Activated naive CD4-positive, alpha-beta T cell treated with anti-CD3 and anti-CD28 coated beads, Interleukin-2, amount 50 U/mL, for 72 hours (primary cell): ENCODE data around the gene GALNS. TPM values are rescaled to one million over a fixed set of nuclear protein-coding genes. Genes with fewer than 3 reads are reported as not detected.
A peak's percentile ranks its signal among the peaks of the same experiment; 100 is the strongest.

ENCODE experiments used
- ATAC-seq, 2 donors: fragments of 150-1000 bp; cut with Tn5 transposase; 2 replicates each; pipeline ENCODE4 v1.10.0; 2021; ENCODE audit warnings: mild to moderate bottlenecking in 2 of 2, moderate library complexity in 2 of 2
- DNase-seq, 2 donors: peaks; one replicate each; pipeline ENCODE4 v3.0.0; 2021 to 2022; ENCODE audit warnings: low spot score in 2 of 2
- H3K27ac Mint-ChIP-seq, 2 donors: one replicate each; pipeline ENCODE4 v1.8.0; 2022; ENCODE audit warnings: mild to moderate bottlenecking in 2 of 2, mixed read lengths in 2 of 2
- H3K36me3 Mint-ChIP-seq, 2 donors: one replicate each; pipeline ENCODE4 v1.8.0; 2022; ENCODE audit warnings: mixed read lengths in 2 of 2
- H3K9me3 Mint-ChIP-seq, 2 donors: one replicate each; pipeline ENCODE4 v1.8.0; 2022; ENCODE audit warnings: mixed read lengths in 2 of 2
- total RNA-seq, 2 donors: library from RNA; stranded (reverse); gene quantifications; one replicate each; pipeline ENCODE4 v1.2.3, GENCODE V29; 2022

The GALNS gene
- total RNA-seq, 2 donors from 2014 or later: 29.3 to 50.3 TPM

DNA sequence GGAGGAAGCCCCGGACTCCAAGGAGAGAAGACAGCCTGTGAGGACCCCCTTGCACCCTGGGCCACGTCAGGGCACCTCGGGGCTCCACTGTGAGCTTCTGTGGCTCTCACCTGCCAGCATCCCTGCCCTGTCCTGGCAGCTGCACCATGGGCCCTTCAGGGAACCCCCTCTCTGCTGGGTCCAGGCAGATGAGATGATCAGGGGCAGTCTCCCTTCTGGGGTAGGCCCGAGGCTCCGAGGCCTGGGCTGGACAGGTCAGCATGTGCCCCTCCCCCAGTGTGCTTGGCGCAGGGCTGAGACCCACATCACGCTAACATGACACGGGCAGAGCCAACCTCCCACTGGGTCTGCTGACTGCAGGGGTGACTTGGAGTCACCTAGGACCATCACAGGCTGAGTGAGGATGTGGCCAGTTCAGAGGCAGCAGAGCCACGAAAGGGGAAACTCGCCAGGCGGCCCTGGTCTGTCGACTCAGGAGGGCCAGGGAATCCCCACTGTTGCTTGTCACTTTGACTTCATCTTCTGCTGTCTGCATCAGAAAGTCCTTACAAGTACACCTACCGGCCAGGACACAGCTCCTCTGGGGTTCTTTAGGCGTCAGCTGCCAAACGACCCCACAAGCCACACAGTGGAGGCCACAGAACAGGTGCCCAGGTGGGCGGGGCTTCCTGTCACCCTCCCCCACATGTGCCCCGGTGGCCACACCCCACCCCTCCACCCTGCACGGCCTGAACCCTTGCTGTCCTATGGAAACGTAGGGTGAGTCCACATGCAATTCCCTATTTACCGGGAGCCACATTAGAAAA is 2.2 kb downstream of the GALNS start:
- peak in 1 of 2 donors; percentile 79 for ATAC-seq
- H3K27ac Mint-ChIP-seq: peak overlapping the region; percentile 30 to 74
- DNase-seq: peak in 1 of 2 donors; percentile 71

DNA sequence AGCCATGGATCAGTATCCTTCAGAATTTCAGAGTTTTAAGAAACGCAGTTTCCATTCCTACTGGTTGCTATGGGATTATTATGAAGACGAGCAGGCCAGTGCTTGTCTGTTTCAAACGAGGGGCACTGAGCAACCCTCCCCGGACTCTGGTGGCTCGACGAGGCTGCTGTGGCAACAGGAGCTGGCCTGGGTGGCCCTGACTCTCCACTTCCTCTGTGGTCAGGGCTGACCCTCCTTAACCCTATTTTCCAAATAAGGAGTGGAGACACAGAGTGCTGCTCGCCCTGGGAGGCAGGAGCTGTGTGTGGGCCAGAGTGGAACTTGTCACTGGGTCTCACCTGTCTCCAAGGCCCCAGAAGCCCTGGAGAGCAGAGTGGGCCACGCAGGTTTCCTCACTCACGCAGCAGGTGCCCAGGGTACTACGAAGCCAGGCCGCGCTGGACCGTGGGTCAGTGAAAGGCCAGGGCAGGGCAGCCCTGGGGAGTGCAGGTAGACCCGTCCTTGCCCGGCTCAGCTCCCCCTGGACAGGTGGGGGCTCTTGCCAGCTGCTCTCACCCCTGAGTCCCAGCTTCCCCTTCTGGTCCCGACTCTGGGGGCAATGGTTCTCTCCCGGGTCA is 3.3 kb downstream of the GALNS start:
- no peak overlapping the region for H3K27ac Mint-ChIP-seq
- ATAC-seq (no peak), DNase-seq (no peak)
- H3K9me3 Mint-ChIP-seq: no peaks in the 10 kb centered on the region
- peaks cover 7 to 10% of the 10 kb centered on the region in 2 donors for H3K36me3 Mint-ChIP-seq

More for the DNA sequence above, 2.2 kb downstream of the GALNS start:
- Mint-ChIP-seq H3K36me3 (peaks cover 7 to 10% of the 10 kb centered on the region in 2 donors), H3K9me3 (no peaks in the 10 kb centered on the region)

DNA sequence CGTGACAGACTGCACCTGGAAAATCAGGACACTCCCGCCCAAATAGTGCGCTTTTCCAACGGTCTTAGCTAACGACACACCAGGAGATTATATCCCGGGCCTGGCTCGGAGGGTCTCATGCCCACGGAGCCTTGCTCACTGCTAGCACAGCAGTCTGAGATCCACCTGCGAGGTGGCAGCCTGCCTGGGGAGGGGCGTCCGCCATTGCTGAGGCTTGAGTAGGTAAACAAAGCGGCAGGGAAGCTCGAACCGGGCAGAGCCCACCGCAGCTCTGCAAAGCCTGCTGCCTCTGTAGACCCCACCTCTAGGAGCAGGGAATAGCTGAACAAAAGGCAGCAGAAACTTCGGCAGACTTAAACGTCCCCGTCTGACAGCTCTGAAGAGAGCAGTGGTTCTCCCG is 5.1 kb downstream of the GALNS start:
- no peak for ATAC-seq
- Mint-ChIP-seq H3K27ac (no peak overlapping the region), H3K9me3 (no peaks in the 10 kb centered on the region), H3K36me3 (no peaks in the 10 kb centered on the region)
- DNase-seq: no peak

- no peak for DNase-seq
- no peak for ATAC-seq
- H3K27ac Mint-ChIP-seq: no peak overlapping the region
- H3K9me3 Mint-ChIP-seq: no peaks in the 10 kb centered on the region
- no peaks in the 10 kb centered on the region for H3K36me3 Mint-ChIP-seq
Measured at GRCh38 chr16:88850531-88851199, 6.1 kb downstream of the GALNS start.

DNA sequence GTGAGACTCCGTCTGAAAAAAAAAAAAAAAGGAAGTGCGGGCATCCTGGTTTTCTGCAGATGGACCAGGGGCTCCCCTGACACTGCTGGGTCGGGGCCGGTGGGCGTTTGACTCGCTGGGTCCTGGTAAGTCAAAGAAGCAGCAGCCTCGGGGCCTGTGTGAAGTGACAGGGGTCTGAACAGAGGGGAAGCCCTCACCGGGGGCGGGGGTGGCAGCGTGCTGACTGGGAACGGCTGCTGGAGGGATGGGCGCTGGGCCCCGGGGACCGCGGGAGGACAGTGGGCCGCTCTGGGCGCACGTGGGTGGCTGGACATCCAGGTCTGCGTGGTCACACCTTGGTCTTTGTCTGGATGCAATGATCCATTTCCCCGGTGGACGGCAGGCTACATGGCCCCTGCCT is 8.2 kb downstream of the GALNS start:
- Mint-ChIP-seq H3K27ac (peak overlapping the region in 1 of 2 donors; percentile 22), H3K36me3 (no peaks in the 10 kb centered on the region), H3K9me3 (no peaks in the 10 kb centered on the region)
- DNase-seq (no peak), ATAC-seq (no peak)

GRCh38 chr16:88847654-88848053 is 9.1 kb downstream of the GALNS start:
- Mint-ChIP-seq H3K9me3 (no peaks in the 10 kb centered on the region), H3K36me3 (no peaks in the 10 kb centered on the region), H3K27ac (no peak overlapping the region)
- DNase-seq (no peak), ATAC-seq (no peak)

DNA sequence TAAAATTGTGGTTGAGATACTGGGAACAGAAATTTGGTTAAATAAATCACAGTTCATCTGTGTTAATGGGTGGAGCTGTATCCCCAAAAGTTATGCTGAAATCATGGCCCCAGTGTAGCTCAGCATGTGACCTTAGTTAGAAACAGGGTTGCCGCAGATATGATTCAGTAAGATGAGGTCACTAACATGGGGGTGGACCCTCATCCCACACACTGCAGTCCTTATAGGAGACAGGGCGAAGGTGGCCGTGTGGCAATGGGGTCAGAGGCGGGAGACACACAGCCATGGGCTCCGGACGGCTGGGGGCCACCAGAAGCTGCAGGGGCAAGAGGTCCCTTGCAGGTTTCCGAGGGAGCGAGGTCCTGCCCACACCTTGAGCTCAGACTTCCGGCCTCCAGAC is 10.7 kb downstream of the GALNS start:
- Mint-ChIP-seq H3K27ac (no peak overlapping the region), H3K36me3 (no peaks in the 10 kb centered on the region), H3K9me3 (no peaks in the 10 kb centered on the region)
- DNase-seq (no peak), ATAC-seq (no peak)

GRCh38 chr16:88844419-88845036 is 12.2 kb downstream of the GALNS start:
- Mint-ChIP-seq H3K9me3 (no peaks in the 10 kb centered on the region), H3K36me3 (no peaks in the 10 kb centered on the region), H3K27ac (no peak overlapping the region)
- no peak for DNase-seq
- no peak for ATAC-seq

- Mint-ChIP-seq H3K27ac (no peak overlapping the region), H3K36me3 (no peaks in the 10 kb centered on the region), H3K9me3 (no peaks in the 10 kb centered on the region)
- no peak for ATAC-seq
- DNase-seq: no peak
Measured at GRCh38 chr16:88843256-88843655, 13.5 kb downstream of the GALNS start.

- Mint-ChIP-seq H3K9me3 (no peaks in the 10 kb centered on the region), H3K27ac (no peak overlapping the region), H3K36me3 (no peaks in the 10 kb centered on the region)
- DNase-seq: no peak
- no peak for ATAC-seq
Measured at GRCh38 chr16:88842806-88843205, 13.9 kb downstream of the GALNS start.

DNA sequence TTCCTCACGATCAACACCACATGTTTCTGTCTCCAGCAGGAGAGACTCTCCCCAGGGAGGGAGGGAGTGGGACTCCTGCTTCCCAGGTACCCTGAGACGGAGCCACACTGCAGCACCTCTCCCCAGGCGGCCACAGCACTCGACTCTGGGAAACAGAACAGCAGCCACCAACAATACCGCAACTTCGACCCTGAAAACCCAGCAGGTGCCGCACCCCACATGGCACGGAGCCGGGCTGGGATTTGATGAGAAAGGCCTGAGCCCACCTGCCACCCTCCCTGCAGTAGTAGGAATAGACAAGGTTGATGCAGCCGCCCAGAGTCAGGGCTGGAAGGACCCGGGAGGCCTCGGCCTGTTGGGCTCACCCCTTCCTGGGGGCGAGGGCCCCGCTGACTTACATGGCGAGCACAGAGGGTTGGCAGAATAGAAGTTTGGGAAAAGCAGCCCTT is 14.4 kb downstream of the GALNS start:
- ATAC-seq (no peak), DNase-seq (no peak)
- no peak overlapping the region for H3K27ac Mint-ChIP-seq
- no peaks in the 10 kb centered on the region for H3K9me3 Mint-ChIP-seq
- H3K36me3 Mint-ChIP-seq: no peaks in the 10 kb centered on the region

- Mint-ChIP-seq H3K36me3 (no peaks in the 10 kb centered on the region), H3K9me3 (no peaks in the 10 kb centered on the region), H3K27ac (no peak overlapping the region)
- ATAC-seq (no peak), DNase-seq (no peak)
Measured at GRCh38 chr16:88841521-88842307, 15.0 kb downstream of the GALNS start.

GRCh38 chr16:88840600-88841215 is 16.0 kb downstream of the GALNS start:
- Mint-ChIP-seq H3K9me3 (no peaks in the 10 kb centered on the region), H3K27ac (no peak overlapping the region)

DNA sequence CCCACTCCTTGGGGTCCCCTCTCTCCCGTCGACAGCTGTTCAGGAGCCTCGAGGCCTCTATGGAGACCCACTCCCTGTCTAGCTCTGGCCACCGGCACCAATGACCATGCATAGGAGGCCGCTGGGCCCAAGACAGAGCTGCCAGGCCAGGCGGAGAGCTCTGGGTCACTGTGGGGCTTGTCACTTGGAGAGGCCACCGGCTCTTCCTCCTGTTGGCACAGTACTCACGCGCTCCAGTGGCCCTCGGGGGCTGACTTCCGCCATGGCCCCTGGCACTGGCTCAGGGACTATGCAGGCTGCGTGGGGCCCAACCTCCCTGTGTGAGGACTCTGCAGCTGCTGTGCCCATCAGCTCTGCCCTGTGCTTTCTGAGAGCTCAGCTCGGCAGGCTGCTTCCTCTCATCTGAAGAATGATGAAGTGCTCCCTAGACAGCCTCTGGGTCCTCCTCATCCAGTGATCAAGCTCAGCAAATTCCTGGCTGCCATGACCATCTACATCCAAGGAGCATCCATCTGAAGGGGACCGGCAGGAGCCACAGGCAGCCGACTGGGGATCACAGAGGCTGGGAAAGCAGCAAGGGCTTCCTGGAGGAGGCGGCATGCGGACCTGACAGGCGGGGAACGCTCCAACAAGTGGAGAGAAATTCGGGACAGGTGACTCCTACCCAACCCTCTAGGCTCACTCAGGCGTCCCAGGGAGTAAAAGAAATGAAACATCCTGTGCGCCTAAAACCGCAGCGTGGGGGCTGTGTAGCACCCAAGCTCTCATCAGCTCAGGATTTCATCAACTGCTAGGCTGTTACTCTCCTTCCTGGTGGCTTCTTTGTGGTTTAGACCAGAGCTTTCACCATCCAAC is 16.8 kb downstream of the GALNS start:
- Mint-ChIP-seq H3K27ac (no peak overlapping the region), H3K9me3 (no peaks in the 10 kb centered on the region), H3K36me3 (no peaks in the 10 kb centered on the region)
- ATAC-seq: no peak
- DNase-seq: no peak

More at GRCh38 chr16:88840600-88841215, 16.0 kb downstream of the GALNS start:
- ATAC-seq (no peak), DNase-seq (no peak)
- no peaks in the 10 kb centered on the region for H3K36me3 Mint-ChIP-seq

- ATAC-seq (no peak), DNase-seq (no peak)
- Mint-ChIP-seq H3K36me3 (no peaks in the 10 kb centered on the region), H3K27ac (no peak overlapping the region), H3K9me3 (no peaks in the 10 kb centered on the region)
Measured at GRCh38 chr16:88839026-88839529, 17.7 kb downstream of the GALNS start.
